H9 (cell line): Measurements from ENCODE around the gene KIF16B. TPM values are rescaled to one million over a fixed set of nuclear protein-coding genes. Genes with fewer than 3 reads are reported as not detected.

Experiments
- DNase-seq: peaks from one replicate; pipeline ENCODE4 v3.0.0-alpha.2; 2017
- H2AFZ ChIP-seq: one replicate; pipeline ENCODE4 v1.6.1; 2013; ENCODE audit warnings: mild to moderate bottlenecking, low read length, control low read depth, moderate library complexity
- H2AK5ac ChIP-seq: 2 replicates; pipeline ENCODE4 v1.6.1; 2013; ENCODE audit warnings: low read length, control low read depth, mixed read lengths; ENCODE audit not compliant: insufficient read length
- H2BK120ac ChIP-seq: one replicate; pipeline ENCODE4 v1.6.1; 2013; ENCODE audit warnings: low read depth, mild to moderate bottlenecking, low read length, control low read depth, inconsistent platforms; ENCODE audit not compliant: poor library complexity, severe bottlenecking
- H2BK12ac ChIP-seq: 2 replicates; pipeline ENCODE4 v1.6.1; 2013; ENCODE audit warnings: low read length, control low read depth, mixed read lengths, low read depth; ENCODE audit not compliant: insufficient read length
- H2BK15ac ChIP-seq: 2 replicates; pipeline ENCODE4 v1.6.1; 2013; ENCODE audit warnings: low read depth, low read length, control low read depth
- H2BK20ac ChIP-seq: one replicate; pipeline ENCODE4 v1.6.1; 2013; ENCODE audit warnings: low read depth, mild to moderate bottlenecking, low read length, control low read depth, inconsistent platforms; ENCODE audit not compliant: poor library complexity, severe bottlenecking
- H2BK5ac ChIP-seq: 2 replicates; pipeline ENCODE4 v1.6.1; 2013; ENCODE audit warnings: low read length, control low read depth, mixed read lengths; ENCODE audit not compliant: insufficient read length
- H3K14ac ChIP-seq: 2 replicates; pipeline ENCODE4 v1.6.1; 2013; ENCODE audit warnings: low read length, control low read depth; ENCODE audit not compliant: insufficient read depth
- H3K18ac ChIP-seq: 2 replicates; pipeline ENCODE4 v1.6.1; 2013; ENCODE audit warnings: low read depth, mild to moderate bottlenecking, mixed read lengths, low read length, control low read depth; ENCODE audit not compliant: insufficient read length
- H3K23ac ChIP-seq: 2 replicates; pipeline ENCODE4 v1.6.1; 2013; ENCODE audit warnings: low read length, control low read depth, mixed read lengths, low read depth; ENCODE audit not compliant: insufficient read length
- H3K23me2 ChIP-seq: 2 replicates; pipeline ENCODE4 v1.6.1; 2013; ENCODE audit warnings: low read depth, mild to moderate bottlenecking, mixed read lengths, low read length, control low read depth; ENCODE audit not compliant: insufficient read length, poor library complexity, severe bottlenecking
- H3K27ac ChIP-seq: 2 replicates; pipeline ENCODE4 v1.5.1; 2013; ENCODE audit warnings: low read length, control low read depth, mixed read lengths, low read depth; ENCODE audit not compliant: insufficient read length
- H3K27me3 ChIP-seq: 2 replicates; pipeline ENCODE4 v1.6.1; 2013; ENCODE audit warnings: low read length, control low read depth, inconsistent platforms; ENCODE audit not compliant: insufficient read depth
- H3K4ac ChIP-seq: 2 replicates; pipeline ENCODE4 v1.6.1; 2013; ENCODE audit warnings: low read depth, mild to moderate bottlenecking, control low read depth, inconsistent platforms, low read length, moderate library complexity
- H3K4me1 ChIP-seq: 2 replicates; pipeline ENCODE4 v1.6.1; 2013; ENCODE audit warnings: low read length, control low read depth, inconsistent platforms; ENCODE audit not compliant: insufficient read depth
- H3K4me2 ChIP-seq: 2 replicates; pipeline ENCODE4 v1.6.1; 2013; ENCODE audit warnings: low read length, control low read depth, mixed read lengths; ENCODE audit not compliant: insufficient read length, insufficient read depth
- H3K56ac ChIP-seq: 2 replicates; pipeline ENCODE4 v1.6.1; 2013; ENCODE audit warnings: low read depth, mild to moderate bottlenecking, mixed read lengths, low read length, control low read depth; ENCODE audit not compliant: insufficient read length
- H3K79me1 ChIP-seq: 2 replicates; pipeline ENCODE4 v1.6.1; 2013; ENCODE audit warnings: low read depth, mild to moderate bottlenecking, moderate library complexity, low read length, control low read depth, inconsistent platforms; ENCODE audit not compliant: insufficient read depth, poor library complexity, severe bottlenecking
- H3K79me2 ChIP-seq: 2 replicates; pipeline ENCODE4 v1.6.1; 2013; ENCODE audit warnings: low read length, control low read depth, inconsistent platforms; ENCODE audit not compliant: insufficient read depth
- H3K9ac ChIP-seq: 2 replicates; pipeline ENCODE4 v1.6.1; 2013; ENCODE audit warnings: low read length, control low read depth, mixed read lengths; ENCODE audit not compliant: insufficient read length; ENCODE audit errors: extremely low read depth
- H3K9me3 ChIP-seq: one replicate; pipeline ENCODE4 v1.6.1; 2013; ENCODE audit warnings: low read depth, low read length, inconsistent platforms; ENCODE audit not compliant: control insufficient read depth
- H3T11ph ChIP-seq: one replicate; pipeline ENCODE4 v1.6.1; 2013; ENCODE audit warnings: mild to moderate bottlenecking, low read length, control low read depth, inconsistent platforms
- H4K20me1 ChIP-seq: one replicate; pipeline ENCODE4 v1.6.1; 2013; ENCODE audit not compliant: control insufficient read depth, insufficient read length, insufficient read depth
- H4K5ac ChIP-seq: 2 replicates; pipeline ENCODE4 v1.6.1; 2013; ENCODE audit warnings: low read depth, mild to moderate bottlenecking, mixed read lengths, low read length, control low read depth; ENCODE audit not compliant: insufficient read length
- H4K8ac ChIP-seq: replicated peaks from 2 replicates; pipeline ENCODE4 v1.6.1; 2013; ENCODE audit warnings: low read length, control low read depth, mixed read lengths, low read depth; ENCODE audit not compliant: insufficient read length
- H4K91ac ChIP-seq: 2 replicates; pipeline ENCODE4 v1.6.1; 2013; ENCODE audit warnings: low read depth, mild to moderate bottlenecking, moderate library complexity, mixed read lengths, low read length, control low read depth; ENCODE audit not compliant: insufficient read length
- H3K27ac Mint-ChIP-seq, 3 experiments: 2 replicates in 2 of 3; 3 replicates in 1 of 3; pipeline ENCODE4 v1.8.0; 2020 to 2021; ENCODE audit warnings: mixed read lengths in 3 of 3, mild to moderate bottlenecking in 1 of 3, moderate library complexity in 1 of 3
- H3K27me3 Mint-ChIP-seq: 2 replicates; pipeline ENCODE4 v1.8.0; 2021; ENCODE audit warnings: low read depth, mild to moderate bottlenecking, moderate library complexity, mixed read lengths
- H3K36me3 Mint-ChIP-seq, 3 experiments: 2 replicates in 2 of 3; 3 replicates in 1 of 3; pipeline ENCODE4 v1.8.0; 2020 to 2021; ENCODE audit warnings: low read depth in 3 of 3, mixed read lengths in 3 of 3; ENCODE audit not compliant: insufficient read depth in 1 of 3
- H3K4me1 Mint-ChIP-seq, 2 experiments: 2 replicates each; pipeline ENCODE4 v1.8.0; 2020; ENCODE audit warnings: mixed read lengths in 2 of 2
- H3K4me3 Mint-ChIP-seq, 2 experiments: 2 replicates in 1 of 2; 3 replicates in 1 of 2; pipeline ENCODE4 v1.8.0; 2020 to 2021; ENCODE audit warnings: mild to moderate bottlenecking in 2 of 2, mixed read lengths in 2 of 2, moderate library complexity in 1 of 2
- H3K9me3 Mint-ChIP-seq, 2 experiments: 2 replicates in 1 of 2; 3 replicates in 1 of 2; pipeline ENCODE4 v1.8.0; 2020; ENCODE audit warnings: mild to moderate bottlenecking in 2 of 2, mixed read lengths in 2 of 2, moderate library complexity in 1 of 2
- CTCF ChIP-seq: fragments of 200-600 bp; sonication (generic); conservative IDR thresholded peaks from 3 replicates; pipeline ENCODE4 v1.8.0; 2021; ENCODE audit warnings: antibody characterized with exemption, mild to moderate bottlenecking
- WGBS: extraction: QIAGEN DNeasy Blood & Tissue Kit; methylation state at CpG from one replicate; pipeline ENCODE4 v1.1.7; 2013; ENCODE audit warnings: missing lambda C conversion rate, low lambda C conversion rate, mixed read lengths; ENCODE audit not compliant: insufficient read length; ENCODE audit errors: extremely low coverage; 5-methylcytosine and 5-hydroxymethylcytosine counted together
- total RNA-seq: library from RNA; stranded (reverse); gene quantifications from 2 replicates; pipeline ENCODE4 v1.2.1, GENCODE V29; 2021

Gene KIF16B
- total RNA-seq, 1 experiment from 2014 or later: 7.4 TPM

GRCh38 chr20:16351415-16351814 is 221.8 kb downstream of the KIF16B start:
- no peaks in the 10 kb centered on the region for H3K79me2 ChIP-seq
- H3K27me3 ChIP-seq: no peaks in the 10 kb centered on the region
- H2BK120ac ChIP-seq: no peak overlapping the region
- no peak overlapping the region for H4K91ac ChIP-seq
- Mint-ChIP-seq H3K27me3 (no peaks in the 10 kb centered on the region), H3K36me3 (no peaks in the 10 kb centered on the region; a peak in 1 of 7 replicates), H3K4me1 (peaks cover 5 to 10% of the 10 kb centered on the region in 2 experiments; a peak in 3 of 4 replicates), H3K4me3 (no peak overlapping the region), H3K9me3 (no peaks in the 10 kb centered on the region), H3K27ac (no peak overlapping the region)
- H3K4me2 ChIP-seq: no peak overlapping the region
- no peak overlapping the region for H4K8ac ChIP-seq
- H2AK5ac ChIP-seq: no peak overlapping the region
- no peak overlapping the region for H3K18ac ChIP-seq
- H3K27ac ChIP-seq: no peak overlapping the region
- no peak overlapping the region for H3K23ac ChIP-seq
- TF ChIP-seq CTCF: no peak
- no peak overlapping the region for H2BK20ac ChIP-seq
- no peak overlapping the region for H2AFZ ChIP-seq
- H3K79me1 ChIP-seq: no peaks in the 10 kb centered on the region
- no peak overlapping the region for H4K5ac ChIP-seq
- no peaks in the 10 kb centered on the region for H3K9me3 ChIP-seq
- no CpG with 5 or more reads among the region's 9 CpGs for WGBS
- no peak overlapping the region for H3K9ac ChIP-seq
- H2BK12ac ChIP-seq: no peak overlapping the region
- H3K4ac ChIP-seq: no peak overlapping the region
- no peaks in the 10 kb centered on the region for H4K20me1 ChIP-seq
- no peak overlapping the region for H3K14ac ChIP-seq
- H2BK15ac ChIP-seq: no peak overlapping the region
- DNase-seq: no peak
- no peaks in the 10 kb centered on the region for H3K23me2 ChIP-seq
- peaks cover 2% of the 10 kb centered on the region; the same call in 1 of the 2 replicates for H3K4me1 ChIP-seq
- no peak overlapping the region for H3T11ph ChIP-seq
- H3K56ac ChIP-seq: no peak overlapping the region
- no peak overlapping the region for H2BK5ac ChIP-seq
